GM21447 (cell line): ENCODE measurements around the gene NCEH1.
A peak's percentile ranks its signal among the peaks of the same experiment; 100 is the strongest.
"Not testable (repeated sequence)": the region's sequence is repeated elsewhere in the genome, so short reads cannot be mapped to it uniquely, and the experiment has no call there.

Experiments
- ATAC-seq: cut with Tn5 transposase; IDR thresholded peaks from one replicate; pipeline ENCODE4 v1.9.1; 2021; ENCODE audit not compliant: unreplicated experiment

NCEH1 gene

DNA sequence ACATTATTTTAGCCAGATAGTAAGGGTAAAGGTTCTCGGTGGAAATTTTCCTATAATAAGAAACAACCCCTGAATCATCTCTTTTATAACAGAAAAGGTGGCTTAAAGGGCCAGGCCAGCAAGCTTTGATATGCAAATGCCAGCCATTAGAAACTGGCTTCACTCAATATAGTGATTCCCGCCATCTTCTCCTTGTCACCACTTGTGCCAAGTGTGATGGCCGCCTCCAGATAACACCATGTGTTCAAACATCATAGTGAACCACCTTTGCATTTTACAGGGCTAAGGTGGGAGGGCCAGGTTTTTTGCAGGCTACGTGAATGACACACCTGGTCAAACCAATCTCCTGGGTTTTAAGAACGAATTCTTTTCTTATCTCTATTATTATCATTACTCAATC, 31.3 kb downstream of the NCEH1 start:
- ATAC-seq = no peak

DNA sequence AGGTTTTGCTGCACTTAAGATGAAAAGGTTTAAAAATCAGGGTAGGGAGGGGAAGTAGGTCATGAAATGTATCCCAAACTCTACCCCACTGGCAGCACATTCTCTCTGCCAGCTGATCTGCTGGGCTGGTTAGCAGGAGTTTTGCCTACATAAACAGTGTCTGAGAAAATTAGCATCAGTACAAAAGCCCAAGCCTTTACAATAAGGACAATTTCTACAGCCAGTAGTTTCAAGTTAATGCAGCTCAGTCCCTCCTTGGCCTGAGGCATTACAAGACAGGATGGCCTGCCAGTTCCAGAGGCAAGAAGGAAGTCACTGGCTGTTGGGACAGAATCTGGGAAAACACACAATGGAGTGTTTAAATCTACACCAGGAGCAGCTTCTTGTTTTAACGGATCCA, 32.8 kb downstream of the NCEH1 start:
- ATAC-seq = no peak

DNA sequence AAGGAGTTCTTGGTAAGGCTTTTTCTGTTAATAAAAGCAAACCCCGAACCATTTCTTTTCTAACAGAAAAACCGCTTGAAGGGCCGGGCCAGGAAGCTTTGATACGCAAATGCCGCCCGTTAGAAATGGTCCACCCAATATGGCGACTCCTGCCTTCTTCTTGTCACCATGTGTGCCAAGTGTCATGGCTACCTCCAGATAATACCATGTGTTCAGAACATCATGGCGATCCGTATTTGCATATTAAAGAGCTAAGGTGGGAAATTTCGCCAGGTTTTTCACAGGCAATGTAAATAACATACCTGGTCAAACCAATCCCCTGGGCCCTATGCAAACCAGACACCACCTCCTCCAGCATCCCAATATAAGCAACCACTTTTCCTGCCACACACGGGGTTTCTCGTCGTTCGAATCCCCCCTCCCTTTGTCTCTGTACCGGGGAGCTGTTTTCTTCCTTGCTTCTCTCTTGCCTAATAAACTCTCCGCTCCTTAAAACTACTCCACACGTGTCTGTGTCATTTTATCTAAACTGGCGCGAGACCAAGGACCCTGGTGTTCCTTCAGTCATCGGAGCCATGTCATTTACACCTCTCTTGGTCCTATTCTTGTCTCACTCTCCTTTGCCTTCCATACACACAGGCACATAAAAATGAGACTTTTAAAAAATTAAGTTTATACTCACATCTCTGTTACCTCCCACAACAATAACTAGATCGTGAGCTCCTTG, 34.5 kb downstream of the NCEH1 start:
- ATAC-seq = no peak

DNA sequence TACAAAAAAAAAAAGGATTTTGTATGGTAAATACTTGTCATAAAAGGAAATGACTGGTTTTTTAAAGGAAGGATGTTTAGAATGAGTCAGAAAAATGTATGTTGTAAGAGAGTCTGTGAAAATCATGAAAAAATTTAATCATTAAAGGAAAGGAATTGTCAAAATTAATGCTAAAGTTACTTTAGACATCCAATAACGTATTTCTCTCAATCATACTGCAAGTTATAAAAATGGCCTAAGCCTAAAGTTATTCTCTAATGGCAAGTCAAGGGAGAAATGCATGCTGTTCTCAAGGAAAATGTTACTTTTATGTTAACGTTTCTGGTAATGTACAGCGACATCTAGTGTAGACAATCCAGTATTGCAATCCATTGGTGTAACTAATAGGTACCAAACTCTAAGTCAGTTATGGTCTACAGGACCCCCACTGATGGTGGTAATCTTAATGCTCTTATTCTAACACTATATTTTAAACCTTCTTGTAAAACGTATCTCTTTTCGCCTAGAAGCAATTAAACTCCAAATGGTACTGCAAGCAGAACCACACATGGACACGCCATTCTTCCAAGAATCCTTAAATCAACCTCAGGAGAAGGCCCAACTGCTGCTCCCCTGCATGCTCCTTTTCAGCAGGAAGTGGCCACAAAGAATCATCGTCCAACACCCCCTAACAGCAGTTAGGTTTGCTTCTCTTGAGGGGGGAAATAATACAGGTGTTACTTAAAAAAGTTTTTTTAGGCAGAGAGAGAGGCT, 35.2 kb downstream of the NCEH1 start:
- ATAC-seq = no peak

DNA sequence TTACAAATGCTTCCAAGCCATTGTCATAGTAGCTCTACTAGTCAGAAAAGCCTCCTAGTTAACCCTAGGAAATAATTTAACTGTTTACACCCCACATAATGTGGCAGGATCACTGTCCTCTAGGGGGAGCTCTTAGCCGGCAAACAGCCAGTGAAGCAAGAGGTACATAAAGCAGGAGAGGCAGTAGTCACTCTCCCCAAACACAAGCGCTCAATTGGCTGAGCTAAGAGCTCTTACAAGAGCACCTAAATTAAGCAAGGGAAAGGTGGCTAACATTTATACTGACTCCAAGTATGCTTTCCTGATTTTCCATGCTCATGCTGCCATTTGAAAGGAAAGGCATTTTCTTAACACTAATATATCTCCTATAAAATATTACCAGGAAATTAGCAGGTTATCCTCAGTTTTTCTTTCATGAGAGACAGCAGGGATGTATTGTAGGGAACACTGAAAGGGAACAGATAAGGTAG, 37.6 kb downstream of the NCEH1 start:
- peak; percentile 76 for ATAC-seq

DNA sequence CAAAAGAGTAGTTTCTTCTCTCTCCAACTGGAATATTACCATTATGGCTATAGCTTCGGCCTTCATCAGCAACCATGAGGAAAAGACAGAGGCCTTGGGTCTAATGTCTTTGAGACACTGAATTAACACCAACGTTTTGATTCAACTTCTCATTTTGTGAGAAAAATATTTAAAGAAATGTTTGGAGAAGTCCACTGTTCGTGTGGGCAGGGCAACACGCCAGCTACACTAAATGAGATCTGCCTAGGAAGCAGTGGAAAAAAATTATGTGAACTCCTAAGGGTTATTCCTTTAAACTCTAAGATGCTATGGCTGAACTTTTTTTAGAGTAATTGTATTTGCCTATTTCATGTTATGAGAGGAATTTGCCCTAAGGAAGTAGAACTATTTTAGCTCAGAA, 41.8 kb downstream of the NCEH1 start:
- no peak for ATAC-seq

DNA sequence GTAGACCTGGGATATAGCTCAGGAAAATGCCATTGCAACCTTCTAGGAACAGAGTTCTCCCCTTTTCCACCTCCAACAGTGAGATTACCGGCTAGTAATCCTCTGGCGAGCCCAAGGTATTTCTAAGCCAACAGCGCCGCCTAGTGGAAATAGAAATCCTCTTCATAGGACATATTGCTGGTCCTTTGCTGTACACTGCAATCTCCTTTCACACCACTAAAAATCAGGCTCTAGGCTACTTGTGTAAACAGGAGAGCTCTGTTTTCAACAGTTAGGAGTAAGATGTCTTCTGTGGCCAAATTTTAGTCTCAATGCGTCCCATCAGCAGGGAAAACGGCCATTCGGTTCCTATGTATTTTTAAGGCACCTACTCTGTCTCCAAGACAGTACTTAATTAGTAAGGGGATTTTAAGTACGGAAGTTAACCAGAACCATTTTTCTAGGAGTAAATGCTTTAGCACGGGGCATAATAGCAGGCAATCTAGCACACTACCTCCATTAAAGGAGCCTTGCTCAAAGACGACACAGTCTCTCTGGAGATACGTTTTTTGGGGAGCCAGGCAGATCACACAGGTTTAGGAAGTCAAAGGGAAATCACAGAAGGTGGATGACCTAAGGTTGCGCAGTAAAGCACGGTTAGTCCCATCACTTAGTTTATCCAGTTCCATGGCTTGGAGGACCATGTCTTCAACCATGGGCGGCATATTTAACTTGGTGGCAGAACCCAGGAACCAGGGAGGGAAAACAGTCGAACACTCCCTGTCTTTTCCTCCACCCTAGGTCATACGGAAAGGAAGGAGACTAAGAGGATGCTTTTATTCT, 43.8 kb downstream of the NCEH1 start:
- ATAC-seq = peak; percentile 98

DNA sequence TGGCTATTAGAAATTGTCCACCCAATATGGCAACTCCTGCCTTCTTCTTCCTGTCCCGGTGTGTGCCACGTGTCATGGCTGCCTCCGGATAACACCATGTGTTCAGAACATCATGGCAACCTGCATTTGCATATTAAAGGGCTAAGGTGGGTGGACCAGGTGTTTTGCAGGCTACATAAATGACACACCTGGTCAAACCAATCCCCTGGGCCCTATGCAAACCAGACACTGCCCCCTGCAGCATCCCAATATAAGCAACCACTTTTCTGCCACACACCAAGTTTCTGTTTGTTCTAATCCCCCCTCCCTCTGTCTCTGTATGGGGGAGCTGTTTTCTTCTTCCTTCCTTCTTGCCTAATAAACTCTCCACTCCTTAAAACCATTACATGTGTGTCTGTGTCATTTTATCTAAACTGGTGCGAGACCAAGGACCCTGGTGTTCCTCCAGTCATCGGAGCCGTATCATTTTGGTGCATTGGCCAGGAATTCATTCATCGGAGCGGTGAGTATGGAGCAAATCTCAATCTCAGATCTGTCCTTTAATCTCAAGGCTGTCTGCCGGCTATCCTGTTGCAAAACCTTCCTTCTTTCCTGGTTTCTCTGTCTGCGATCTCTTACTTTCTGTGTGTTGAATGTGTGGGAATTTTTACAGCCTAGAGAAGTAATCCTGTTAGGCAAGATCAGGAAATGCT, 44.5 kb downstream of the NCEH1 start:
- no peak for ATAC-seq

DNA sequence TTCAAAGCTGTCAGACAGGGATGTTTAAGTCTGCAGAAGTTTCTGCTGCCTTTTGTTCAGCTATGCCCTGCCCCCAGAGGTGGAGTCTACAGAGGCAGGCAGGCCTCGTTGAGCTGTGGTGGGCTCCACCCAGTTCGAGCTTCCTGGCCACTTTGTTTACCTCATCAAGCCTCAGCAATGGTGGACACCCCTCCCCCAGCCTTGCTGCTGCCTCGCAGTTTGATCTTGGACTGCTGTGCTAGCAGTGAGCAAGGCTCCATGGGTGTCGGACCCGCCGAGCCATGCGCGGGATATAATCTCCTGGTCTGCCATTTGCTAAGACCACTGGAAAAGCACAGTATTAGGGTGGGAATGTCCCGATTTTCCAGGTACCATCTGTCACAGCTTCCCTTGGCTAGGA, 45.4 kb downstream of the NCEH1 start:
- not testable (repeated sequence) for ATAC-seq

DNA sequence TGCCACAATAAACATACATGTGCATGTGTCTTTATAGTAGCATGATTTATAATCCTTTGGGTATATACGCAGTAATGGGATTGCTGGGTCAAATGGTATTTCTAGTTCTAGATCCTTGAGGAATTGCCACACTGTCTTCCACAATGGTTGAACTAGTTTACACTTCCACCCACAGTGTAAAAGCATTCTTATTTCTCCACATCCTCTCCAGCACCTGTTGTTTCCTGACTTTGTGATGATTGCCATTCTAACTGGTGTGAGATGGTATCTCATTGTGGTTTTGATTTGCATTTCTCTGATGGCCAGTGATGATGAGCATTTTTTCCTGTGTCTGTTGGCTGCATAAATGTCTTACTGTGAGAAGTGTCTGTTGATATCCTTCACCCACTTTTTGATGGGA, 50.4 kb downstream of the NCEH1 start:
- ATAC-seq = not testable (repeated sequence)

DNA sequence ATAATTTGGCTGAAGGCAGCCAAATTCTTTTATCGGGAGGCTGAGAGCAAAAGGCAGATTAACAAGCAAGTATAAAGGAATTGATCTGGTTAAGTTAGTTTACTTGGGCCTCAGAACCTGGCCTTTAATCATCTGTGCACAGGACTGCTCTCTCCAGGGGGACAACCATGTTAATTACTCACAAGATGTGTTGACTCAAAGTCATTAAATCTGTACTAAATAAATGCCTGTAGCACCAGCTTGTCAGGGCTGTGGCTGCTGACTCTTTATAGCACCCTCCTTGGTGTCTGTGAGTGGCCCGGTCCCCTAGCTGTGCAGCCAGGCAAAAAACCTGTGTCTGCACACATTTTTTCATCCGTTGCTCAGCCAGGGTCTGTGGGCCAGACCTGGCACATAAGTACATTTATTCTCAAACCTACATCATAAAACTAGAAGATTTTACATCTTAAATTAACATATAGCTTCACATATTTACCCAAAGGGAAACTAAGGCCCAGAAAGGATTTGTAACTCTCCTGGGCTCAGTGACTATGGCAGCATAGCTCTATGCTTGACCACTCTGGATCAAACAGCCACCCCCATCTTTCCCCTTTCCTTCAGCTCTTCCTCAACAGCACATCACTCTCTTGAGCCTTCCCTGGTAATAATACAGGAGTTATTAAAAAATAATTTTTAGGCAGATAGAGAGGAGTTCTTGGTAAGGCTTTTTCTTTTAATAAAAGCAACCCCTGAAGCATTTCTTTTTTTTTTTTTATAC, 51.4 kb downstream of the NCEH1 start:
- no peak for ATAC-seq

DNA sequence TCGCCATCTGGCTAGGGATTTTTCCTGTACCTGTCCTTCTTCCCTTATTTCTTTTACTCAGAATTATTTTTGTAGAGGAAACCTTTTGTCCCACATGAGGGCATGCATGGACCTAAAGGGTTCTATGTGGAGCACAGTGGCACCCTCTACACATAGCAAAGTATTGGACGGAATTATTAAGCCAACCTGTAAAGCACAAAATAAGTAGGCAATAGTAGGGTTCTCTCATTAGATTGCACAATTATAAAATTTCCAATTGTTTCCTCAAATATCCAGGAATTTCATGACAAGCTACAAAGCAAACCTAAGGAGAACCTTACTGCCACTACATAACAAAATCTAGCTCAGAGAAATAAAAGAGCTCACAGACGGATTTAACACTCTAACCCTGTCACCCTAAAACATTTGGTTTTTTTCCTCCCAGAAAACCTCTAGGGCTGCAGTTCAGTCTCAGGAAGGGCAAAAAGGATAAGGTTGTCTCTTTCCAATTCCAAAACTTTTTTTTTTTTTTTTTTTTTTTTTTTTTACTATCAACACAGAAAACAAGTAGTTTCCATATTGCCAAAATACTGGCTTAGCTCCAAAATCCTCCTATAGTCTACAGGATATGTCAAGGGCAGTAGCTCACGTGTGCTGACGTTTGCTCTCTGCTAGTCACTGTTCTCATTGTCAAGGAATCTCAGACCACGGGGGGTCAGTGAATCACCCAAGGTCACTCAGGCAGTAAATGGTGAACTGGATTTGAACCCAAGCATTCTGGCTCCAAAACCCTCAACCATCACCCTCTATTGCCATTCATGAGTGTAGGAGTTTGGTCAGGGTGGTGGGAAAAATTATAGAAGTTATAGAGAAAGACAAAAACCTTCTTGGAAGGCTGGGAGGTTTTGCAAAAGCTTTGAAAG, 52.3 kb downstream of the NCEH1 start:
- ATAC-seq = no peak

DNA sequence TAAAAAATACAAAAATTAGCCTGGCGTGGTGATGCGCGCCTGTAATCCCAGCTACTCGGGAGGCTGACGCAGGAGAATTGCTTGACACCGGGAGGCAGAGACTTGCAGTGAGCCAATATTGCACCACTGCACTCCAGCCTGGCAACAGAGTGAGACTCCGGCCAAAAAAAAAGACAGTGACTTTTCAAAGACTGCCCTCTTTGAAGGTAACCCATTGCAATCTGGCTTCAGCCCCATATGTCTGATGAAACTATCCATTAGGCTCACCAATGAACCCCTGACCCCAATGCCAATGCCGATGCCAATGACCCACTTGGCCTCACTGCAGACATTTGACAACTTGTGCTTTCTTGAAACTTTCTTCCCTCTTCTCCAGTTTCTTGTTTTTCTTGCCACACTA, 54.3 kb downstream of the NCEH1 start:
- no peak for ATAC-seq

DNA sequence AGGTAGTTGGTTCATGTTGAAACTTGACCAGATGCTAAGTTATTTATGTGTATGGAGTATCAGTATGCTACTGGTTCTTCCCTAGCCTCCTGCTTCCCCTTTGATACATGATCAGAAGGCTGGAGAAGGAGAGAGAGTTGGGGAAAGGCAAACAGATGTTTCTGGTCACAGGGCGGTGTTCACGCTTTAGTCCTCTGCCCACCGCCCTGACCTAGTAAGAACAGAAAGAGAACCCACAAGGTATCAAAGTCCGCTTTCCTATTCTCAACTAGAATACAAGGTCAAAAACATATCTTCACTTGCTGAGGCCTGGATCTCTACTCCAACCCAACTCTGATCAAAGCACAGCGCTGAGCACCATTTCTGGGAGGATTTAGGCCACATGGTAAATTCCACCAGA, 55.5 kb downstream of the NCEH1 start:
- ATAC-seq = no peak

DNA sequence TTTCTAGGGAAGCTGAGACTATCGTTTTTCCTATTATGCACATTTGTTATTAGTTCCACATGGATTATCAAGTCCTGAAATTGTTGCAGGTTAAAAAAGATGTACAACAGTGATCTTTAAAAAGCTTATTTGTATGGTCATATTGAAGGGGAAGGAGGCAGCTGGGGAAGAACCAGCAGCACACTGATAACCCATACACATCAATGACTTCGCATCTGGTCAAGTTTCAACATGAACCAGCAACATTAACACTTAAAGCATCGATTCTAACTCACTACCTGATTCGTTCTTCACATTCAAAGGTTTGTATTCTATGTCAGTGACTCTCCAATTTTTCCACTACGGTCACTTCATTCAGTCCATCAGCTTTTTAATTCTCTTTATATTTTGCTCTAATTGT, 56.4 kb downstream of the NCEH1 start:
- ATAC-seq = no peak

DNA sequence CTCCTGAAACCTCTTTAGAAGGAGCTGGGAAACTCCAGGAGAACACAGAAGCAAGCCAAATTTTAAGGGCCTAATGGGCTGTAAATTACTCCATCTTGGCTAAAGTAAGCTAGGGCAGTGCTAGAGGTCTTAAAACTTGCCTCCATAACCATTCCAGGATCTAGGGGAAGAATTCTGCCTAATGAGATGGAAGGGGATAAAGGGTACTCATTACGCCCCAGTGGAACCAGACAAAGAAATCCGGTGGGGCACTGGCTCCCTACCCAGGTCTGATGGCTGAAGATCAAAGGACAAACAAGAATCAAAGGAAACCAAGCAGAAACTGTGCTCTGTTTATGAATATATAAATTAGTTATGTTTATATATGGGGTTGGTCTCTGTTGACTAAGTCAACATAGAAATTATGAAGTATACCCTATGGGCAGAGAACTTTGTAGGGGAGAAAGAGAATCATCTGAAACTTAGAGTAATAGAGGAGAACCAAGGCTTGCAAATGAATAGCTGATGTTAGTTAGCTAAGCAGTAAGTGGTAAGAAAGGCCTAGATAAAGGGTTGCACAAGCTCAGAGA, 57.8 kb downstream of the NCEH1 start:
- no peak for ATAC-seq

DNA sequence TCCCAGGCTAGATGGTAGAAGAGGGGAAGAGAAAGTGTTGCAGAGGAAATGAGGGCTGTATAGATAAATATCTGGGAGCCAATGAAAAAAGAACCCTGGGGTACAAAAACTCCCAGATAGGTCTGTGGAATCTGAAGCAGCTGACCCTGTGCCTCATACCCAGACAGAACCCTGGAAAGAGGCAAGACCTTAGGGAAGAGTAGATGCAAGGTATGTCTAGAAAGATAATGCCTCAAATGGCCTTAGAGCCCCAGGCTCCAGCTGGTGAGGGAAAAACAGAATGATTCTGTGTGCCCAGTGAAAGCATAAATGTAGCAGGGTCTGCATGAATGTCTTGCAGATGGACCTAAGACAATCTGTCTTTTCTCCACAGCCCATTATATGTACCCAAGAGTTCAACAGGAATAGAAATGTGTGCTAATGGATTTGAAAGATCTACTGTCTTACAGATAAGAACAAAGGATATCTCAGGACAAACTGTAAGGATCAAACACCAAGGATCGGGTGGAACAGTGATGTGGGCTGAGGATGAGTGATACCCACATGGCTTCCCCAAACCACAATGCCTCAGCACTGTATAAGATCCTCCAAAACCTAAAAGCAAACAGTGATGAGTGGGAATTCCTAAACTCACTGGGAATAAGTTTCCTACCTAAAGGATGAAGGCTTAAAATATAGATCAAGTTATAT, 58.8 kb downstream of the NCEH1 start:
- ATAC-seq = no peak

DNA sequence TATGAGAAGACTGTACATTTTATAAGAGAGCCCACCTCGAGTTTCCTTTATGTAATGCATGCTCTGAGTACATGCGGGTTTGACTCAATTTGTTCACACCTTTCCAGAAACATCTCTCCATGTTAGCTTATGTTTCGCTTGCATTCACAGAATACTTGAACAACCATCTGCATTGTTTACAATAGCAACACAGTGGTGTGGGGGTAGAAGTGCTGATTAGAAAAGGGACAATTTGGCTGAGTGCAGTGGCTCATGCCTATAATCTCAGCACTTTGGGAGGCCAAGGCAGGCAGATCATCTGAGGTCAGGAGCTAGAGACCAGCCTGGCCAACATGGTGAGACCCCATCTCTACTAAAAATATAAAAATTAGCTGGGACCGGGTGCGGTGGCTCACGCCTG, 60.9 kb downstream of the NCEH1 start:
- ATAC-seq = no peak
